ENCODE results near the gene RALGAPB. TPM values are rescaled to one million over a fixed set of nuclear protein-coding genes. Genes with fewer than 3 reads are reported as not detected.

Gene RALGAPB
- total and polyA plus RNA-seq, 2 experiments from 2014 or later = 10.2 to 40.4 TPM

DNA sequence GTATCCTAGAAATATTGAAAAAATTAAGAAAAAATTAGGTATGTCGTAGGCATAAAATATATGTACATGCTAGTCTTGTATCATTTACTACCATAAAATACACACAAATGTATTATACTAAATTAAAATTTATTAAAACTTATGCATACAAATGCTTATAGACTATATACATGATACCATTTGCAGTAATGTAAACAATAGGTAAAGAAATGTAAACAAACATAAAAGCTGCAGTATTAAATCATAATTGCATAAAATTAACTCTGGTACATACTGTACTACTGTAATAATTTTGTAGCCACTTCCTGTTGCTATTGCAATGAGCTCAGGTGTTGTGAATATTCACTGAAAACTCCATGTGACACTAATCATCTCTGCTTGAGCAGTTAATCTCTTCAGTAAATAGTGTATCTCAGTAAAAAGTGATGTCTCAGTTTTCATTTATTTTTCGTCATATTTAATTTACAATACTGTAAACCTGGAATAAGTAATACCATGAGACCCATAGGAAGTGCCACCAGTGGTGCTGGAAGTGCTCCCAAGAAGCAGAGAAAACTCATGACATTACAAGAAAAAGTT, 29.3 kb downstream of the RALGAPB start (continued):
- TF ChIP-seq, protein P1, sequence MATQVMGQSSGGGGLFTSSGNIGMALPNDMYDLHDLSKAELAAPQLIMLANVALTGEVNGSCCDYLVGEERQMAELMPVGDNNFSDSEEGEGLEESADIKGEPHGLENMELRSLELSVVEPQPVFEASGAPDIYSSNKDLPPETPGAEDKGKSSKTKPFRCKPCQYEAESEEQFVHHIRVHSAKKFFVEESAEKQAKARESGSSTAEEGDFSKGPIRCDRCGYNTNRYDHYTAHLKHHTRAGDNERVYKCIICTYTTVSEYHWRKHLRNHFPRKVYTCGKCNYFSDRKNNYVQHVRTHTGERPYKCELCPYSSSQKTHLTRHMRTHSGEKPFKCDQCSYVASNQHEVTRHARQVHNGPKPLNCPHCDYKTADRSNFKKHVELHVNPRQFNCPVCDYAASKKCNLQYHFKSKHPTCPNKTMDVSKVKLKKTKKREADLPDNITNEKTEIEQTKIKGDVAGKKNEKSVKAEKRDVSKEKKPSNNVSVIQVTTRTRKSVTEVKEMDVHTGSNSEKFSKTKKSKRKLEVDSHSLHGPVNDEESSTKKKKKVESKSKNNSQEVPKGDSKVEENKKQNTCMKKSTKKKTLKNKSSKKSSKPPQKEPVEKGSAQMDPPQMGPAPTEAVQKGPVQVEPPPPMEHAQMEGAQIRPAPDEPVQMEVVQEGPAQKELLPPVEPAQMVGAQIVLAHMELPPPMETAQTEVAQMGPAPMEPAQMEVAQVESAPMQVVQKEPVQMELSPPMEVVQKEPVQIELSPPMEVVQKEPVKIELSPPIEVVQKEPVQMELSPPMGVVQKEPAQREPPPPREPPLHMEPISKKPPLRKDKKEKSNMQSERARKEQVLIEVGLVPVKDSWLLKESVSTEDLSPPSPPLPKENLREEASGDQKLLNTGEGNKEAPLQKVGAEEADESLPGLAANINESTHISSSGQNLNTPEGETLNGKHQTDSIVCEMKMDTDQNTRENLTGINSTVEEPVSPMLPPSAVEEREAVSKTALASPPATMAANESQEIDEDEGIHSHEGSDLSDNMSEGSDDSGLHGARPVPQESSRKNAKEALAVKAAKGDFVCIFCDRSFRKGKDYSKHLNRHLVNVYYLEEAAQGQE (IDR thresholded peaks at IDR 0.05; ENCODE audit: unreplicated experiment) = no peak
- TF ChIP-seq ZNF331 (CRISPR knock-in tag; IDR thresholded peaks at IDR 0.05; ENCODE audit: low read depth) = no peak
- TF ChIP-seq, protein P2, sequence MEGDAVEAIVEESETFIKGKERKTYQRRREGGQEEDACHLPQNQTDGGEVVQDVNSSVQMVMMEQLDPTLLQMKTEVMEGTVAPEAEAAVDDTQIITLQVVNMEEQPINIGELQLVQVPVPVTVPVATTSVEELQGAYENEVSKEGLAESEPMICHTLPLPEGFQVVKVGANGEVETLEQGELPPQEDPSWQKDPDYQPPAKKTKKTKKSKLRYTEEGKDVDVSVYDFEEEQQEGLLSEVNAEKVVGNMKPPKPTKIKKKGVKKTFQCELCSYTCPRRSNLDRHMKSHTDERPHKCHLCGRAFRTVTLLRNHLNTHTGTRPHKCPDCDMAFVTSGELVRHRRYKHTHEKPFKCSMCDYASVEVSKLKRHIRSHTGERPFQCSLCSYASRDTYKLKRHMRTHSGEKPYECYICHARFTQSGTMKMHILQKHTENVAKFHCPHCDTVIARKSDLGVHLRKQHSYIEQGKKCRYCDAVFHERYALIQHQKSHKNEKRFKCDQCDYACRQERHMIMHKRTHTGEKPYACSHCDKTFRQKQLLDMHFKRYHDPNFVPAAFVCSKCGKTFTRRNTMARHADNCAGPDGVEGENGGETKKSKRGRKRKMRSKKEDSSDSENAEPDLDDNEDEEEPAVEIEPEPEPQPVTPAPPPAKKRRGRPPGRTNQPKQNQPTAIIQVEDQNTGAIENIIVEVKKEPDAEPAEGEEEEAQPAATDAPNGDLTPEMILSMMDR (conservative IDR thresholded peaks at IDR 0.05; ENCODE audit: low read depth in 2 of 2) = no peak
- no peak for TF ChIP-seq ZNF114 (CRISPR knock-in tag; IDR thresholded peaks at IDR 0.05)
- TF ChIP-seq EZH2 (IDR thresholded peaks at IDR 0.05; ENCODE audit: low read depth, unreplicated experiment) = no peak
- TF ChIP-seq NANOG (IDR thresholded peaks at IDR 0.05; ENCODE audit: borderline replicate concordance) = no peak

DNA sequence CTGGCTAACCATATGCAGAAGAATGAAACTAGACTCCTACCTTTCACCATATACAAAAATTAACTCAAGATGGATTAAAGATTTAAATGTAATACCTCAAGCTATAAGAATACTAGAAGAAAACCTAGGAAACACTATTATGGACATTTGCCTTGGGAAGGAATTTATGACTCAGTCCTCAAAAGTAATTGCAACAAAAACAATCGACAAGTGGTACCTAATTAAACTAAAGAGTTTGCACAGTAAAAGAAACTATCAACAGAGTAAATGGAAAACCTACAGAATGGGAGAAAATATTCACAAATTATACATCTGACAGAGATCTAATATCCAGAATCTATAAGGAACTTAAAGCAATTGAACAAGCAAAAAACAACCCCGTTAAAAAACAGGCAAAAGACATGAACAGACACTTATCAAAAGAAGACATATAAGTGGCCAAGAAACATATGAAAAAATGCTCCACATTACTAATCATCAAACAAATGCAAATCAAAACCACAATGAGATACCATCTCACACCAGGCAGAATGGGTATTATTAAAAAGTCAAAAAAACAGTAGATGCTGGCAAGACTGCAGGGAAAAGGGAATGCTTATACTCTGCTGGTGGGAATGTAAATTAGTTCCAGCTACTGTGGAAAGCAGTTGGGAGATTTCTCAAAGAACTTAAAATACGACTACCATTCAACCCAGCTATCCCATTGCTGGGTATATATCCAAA, 31.9 kb downstream of the RALGAPB start:
- Histone ChIP-seq H3K4me2 (no peak overlapping the region), H4K20me1 (replicated peaks; ENCODE audit: insufficient read depth) (0 out of 2 replicates have a peak, but pooled peaks cover 4% of the 10 kb centered on the region), H3K27ac (ENCODE audit: low read depth) (no peak overlapping the region), H3K4me3 (no peak overlapping the region), H3K36me3 (ENCODE audit: insufficient read depth) (peaks cover 8% of the 10 kb centered on the region), H3K27me3 (ENCODE audit: insufficient read depth) (no peaks in the 10 kb centered on the region), H3K4me1 (ENCODE audit: insufficient read depth) (no peaks in the 10 kb centered on the region), H3K9me2 (ENCODE audit: insufficient read depth) (no peaks in the 10 kb centered on the region), H2AFZ (no peak overlapping the region), H3F3A (replicated peaks; ENCODE audit: low read depth) (no peaks in the 10 kb centered on the region), H3K79me2 (replicated peaks; ENCODE audit: insufficient read depth) (no peaks in the 10 kb centered on the region; the same call in 1 of the 2 replicates)
- DNase-seq (ENCODE audit: low spot score) = no peak
- Mint-ChIP-seq H3K4me3 (no peak overlapping the region), H3K27ac (no peak overlapping the region), H3K9me3 (no peaks in the 10 kb centered on the region), H3K27me3 (ENCODE audit: insufficient read depth, low read depth, poor library complexity) (no peaks in the 10 kb centered on the region), H3K36me3 (ENCODE audit: low read depth) (peaks cover 43% of the 10 kb centered on the region), H3K4me1 (no peaks in the 10 kb centered on the region)
- ATAC-seq = no peak
- TF ChIP-seq, protein P3, sequence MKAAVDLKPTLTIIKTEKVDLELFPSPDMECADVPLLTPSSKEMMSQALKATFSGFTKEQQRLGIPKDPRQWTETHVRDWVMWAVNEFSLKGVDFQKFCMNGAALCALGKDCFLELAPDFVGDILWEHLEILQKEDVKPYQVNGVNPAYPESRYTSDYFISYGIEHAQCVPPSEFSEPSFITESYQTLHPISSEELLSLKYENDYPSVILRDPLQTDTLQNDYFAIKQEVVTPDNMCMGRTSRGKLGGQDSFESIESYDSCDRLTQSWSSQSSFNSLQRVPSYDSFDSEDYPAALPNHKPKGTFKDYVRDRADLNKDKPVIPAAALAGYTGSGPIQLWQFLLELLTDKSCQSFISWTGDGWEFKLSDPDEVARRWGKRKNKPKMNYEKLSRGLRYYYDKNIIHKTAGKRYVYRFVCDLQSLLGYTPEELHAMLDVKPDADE (IDR thresholded peaks at IDR 0.05) = no peak
- TF ChIP-seq ZNF331 (CRISPR knock-in tag; IDR thresholded peaks at IDR 0.05; ENCODE audit: low read depth) = no peak
- no peak for TF ChIP-seq NANOG (IDR thresholded peaks at IDR 0.05; ENCODE audit: borderline replicate concordance)
- TF ChIP-seq POLR2AphosphoS5 (IDR thresholded peaks at IDR 0.05; ENCODE audit: low read depth) = no peak
- TF ChIP-seq EZH2 (IDR thresholded peaks at IDR 0.05; ENCODE audit: low read depth, unreplicated experiment) = no peak
- TF ChIP-seq, protein P2 (conservative IDR thresholded peaks at IDR 0.05; ENCODE audit: low read depth in 2 of 2) = no peak
- TF ChIP-seq, protein P1 (IDR thresholded peaks at IDR 0.05; ENCODE audit: unreplicated experiment) = no peak
- no peak for TF ChIP-seq JUNB (IDR thresholded peaks at IDR 0.05; ENCODE audit: unreplicated experiment)
- no peak for TF ChIP-seq ZNF114 (CRISPR knock-in tag; IDR thresholded peaks at IDR 0.05)
- TF ChIP-seq STAT1 (IDR thresholded peaks at IDR 0.05; ENCODE audit: unreplicated experiment) = no peak

All from GM23338 (cell line).